ENCODE results near the gene CHTOP. TPM values are rescaled to one million over a fixed set of nuclear protein-coding genes. Genes with fewer than 3 reads are reported as not detected.
"Not testable (repeated sequence)": the region's sequence is repeated elsewhere in the genome, so short reads cannot be mapped to it uniquely, and the experiment has no call there.

The CHTOP gene
- total RNA-seq, 1 donor from 2014 or later = 75.2 TPM

DNA sequence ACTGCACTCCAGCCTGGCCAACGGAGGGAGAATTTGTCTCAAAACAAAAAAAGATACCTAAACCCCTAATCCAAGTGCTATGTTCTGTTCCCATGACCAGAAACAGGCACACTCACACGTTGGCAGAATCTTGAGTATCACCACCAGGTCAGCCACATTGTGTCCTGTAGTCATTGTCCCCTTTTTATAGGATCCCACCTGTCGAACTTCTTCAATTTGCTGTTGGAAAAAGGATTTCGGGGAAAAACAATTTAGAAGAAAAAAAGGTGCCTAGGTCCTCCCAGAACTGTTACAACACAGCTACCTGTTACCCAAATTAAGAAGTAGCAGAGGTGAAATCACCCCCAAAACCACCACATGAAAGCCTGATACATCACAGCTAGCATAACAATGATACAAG, 33.6 kb downstream of the CHTOP start:
- Mint-ChIP-seq H3K27me3 (ENCODE audit: unreplicated experiment) (no peaks in the 10 kb centered on the region), H3K4me3 (ENCODE audit: unreplicated experiment) (no peak overlapping the region), H3K36me3 (ENCODE audit: unreplicated experiment) (peaks cover 41% of the 10 kb centered on the region), H3K27ac (ENCODE audit: unreplicated experiment) (no peak overlapping the region), H3K9me3 (ENCODE audit: unreplicated experiment) (no peaks in the 10 kb centered on the region), H3K4me1 (ENCODE audit: unreplicated experiment) (peaks cover 18% of the 10 kb centered on the region)
- no peak for DNase-seq (ENCODE audit: extremely low spot score, unreplicated experiment)
- TF ChIP-seq, protein P1, sequence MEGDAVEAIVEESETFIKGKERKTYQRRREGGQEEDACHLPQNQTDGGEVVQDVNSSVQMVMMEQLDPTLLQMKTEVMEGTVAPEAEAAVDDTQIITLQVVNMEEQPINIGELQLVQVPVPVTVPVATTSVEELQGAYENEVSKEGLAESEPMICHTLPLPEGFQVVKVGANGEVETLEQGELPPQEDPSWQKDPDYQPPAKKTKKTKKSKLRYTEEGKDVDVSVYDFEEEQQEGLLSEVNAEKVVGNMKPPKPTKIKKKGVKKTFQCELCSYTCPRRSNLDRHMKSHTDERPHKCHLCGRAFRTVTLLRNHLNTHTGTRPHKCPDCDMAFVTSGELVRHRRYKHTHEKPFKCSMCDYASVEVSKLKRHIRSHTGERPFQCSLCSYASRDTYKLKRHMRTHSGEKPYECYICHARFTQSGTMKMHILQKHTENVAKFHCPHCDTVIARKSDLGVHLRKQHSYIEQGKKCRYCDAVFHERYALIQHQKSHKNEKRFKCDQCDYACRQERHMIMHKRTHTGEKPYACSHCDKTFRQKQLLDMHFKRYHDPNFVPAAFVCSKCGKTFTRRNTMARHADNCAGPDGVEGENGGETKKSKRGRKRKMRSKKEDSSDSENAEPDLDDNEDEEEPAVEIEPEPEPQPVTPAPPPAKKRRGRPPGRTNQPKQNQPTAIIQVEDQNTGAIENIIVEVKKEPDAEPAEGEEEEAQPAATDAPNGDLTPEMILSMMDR (IDR thresholded peaks at IDR 0.05) = no peak

DNA sequence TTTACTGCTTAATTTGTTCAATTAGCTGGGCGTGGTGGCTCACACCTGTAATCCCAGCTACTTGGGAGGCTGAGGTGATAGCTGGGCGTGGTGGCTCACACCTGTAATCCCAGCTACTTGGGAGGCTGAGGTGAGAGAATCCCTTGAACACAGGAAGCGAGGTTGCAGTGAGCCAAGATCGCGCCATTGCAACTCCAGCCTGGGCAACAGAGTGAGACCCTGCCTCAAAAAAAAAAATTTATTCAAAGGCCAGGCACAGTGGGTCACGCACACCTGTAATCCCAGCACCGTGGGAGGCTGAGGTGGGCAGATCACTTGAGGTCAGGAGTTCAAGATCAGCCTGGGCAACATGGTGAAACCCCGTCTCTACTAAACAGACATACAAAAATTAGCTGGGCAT, 34.8 kb downstream of the CHTOP start:
- H3K9me3 Mint-ChIP-seq (ENCODE audit: unreplicated experiment); H3K27ac Mint-ChIP-seq (ENCODE audit: unreplicated experiment); DNase-seq (ENCODE audit: extremely low spot score, unreplicated experiment); H3K27me3 Mint-ChIP-seq (ENCODE audit: unreplicated experiment): not testable (repeated sequence)
- Mint-ChIP-seq H3K4me3 (ENCODE audit: unreplicated experiment) (peak overlapping the region; percentile 44), H3K4me1 (ENCODE audit: unreplicated experiment) (peaks cover 18% of the 10 kb centered on the region), H3K36me3 (ENCODE audit: unreplicated experiment) (peaks cover 37% of the 10 kb centered on the region)

DNA sequence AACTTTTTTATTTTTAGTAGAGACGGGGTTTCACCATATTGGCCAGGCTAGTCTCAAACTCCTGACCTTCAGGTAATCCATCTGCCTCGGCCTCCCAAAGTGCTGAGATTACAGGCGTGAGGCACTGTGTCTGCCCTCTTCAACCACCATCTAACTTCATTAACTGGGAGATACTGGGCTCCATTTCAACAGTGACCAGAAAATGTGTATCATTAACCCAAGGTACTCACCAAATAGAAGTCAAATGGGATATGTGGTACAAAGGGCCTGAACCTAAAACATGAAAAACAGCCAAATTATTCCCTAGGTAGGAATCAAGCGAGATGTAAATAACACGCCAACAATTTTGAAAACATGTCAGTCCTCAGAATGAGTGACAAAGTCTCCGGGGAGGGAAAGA, 35.7 kb downstream of the CHTOP start:
- Mint-ChIP-seq H3K9me3 (ENCODE audit: unreplicated experiment) (no peaks in the 10 kb centered on the region), H3K27ac (ENCODE audit: unreplicated experiment) (no peak overlapping the region), H3K4me3 (ENCODE audit: unreplicated experiment) (no peak overlapping the region), H3K36me3 (ENCODE audit: unreplicated experiment) (peaks cover 30% of the 10 kb centered on the region), H3K4me1 (ENCODE audit: unreplicated experiment) (peaks cover 18% of the 10 kb centered on the region), H3K27me3 (ENCODE audit: unreplicated experiment) (no peaks in the 10 kb centered on the region)
- DNase-seq (ENCODE audit: extremely low spot score, unreplicated experiment) = no peak
- TF ChIP-seq, protein P1 (IDR thresholded peaks at IDR 0.05) = no peak

DNA sequence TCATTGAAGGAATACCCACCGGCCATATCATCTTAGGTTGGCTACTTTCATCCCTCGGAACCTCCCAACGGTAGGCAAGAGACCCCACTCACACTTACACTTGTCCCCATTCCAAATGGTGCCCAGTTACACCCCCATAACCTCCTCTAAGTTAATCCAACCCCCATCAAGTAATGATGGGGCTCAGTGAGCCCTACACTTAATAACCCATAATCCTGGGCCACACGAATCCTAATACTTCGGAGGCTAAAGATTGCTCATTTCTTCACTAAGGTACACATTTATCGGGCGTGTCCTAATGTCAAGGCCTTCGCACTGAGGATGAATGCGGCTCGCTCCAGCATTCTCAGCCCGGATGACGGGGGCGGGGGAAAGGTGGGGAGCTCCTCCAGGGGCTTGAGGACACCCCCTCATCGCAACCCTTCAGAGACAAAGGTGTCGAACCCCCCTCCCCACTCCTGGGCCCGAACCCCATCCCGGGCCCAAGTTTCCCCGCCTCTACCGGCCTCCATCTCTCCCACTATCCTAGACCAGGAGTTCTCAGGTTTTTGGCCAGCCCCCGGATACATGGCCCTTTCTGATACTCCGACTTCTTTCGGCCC, 36.5 kb downstream of the CHTOP start:
- no peak overlapping the region for H3K27ac Mint-ChIP-seq (ENCODE audit: unreplicated experiment)
- peaks cover 23% of the 10 kb centered on the region for H3K36me3 Mint-ChIP-seq (ENCODE audit: unreplicated experiment)
- TF ChIP-seq, protein P1 (IDR thresholded peaks at IDR 0.05) = no peak
- no peaks in the 10 kb centered on the region for H3K27me3 Mint-ChIP-seq (ENCODE audit: unreplicated experiment)
- DNase-seq (ENCODE audit: extremely low spot score, unreplicated experiment) = no peak
- peaks cover 18% of the 10 kb centered on the region for H3K4me1 Mint-ChIP-seq (ENCODE audit: unreplicated experiment)
- no peak overlapping the region for H3K4me3 Mint-ChIP-seq (ENCODE audit: unreplicated experiment)
- H3K9me3 Mint-ChIP-seq (ENCODE audit: unreplicated experiment) = no peaks in the 10 kb centered on the region

DNA sequence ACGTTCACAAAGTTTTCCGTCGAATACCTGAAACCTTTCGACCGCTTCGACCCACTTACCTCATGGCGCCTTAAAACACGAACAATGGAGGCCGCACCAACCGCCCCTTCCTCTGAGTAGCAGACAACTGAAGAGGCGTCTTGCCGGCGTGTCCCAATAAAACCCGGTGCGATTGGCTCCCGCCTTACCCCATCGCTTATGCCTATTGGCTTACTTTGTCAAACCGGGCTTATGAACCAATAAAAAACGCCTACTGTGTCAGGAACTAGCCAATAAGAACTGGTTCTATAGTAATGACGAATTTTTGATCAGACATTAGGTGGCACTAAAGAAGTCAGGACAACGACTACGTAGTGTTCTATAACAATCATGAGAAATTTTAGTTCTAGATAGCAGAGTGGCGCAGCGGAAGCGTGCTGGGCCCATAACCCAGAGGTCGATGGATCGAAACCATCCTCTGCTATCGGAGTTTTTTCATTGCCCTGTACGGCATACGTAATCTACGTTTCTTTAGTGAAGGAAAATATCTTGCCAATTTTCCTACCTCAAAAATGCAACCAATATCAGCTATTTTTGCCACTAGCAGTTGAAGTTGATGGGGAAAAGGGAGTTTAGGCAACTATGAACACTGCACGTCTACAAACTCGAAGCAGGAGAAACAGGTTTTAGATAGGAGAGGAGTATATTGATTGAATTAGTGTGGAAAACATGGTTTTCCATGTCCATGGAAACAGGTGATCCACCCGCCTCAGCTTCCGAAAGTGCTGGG, 37.2 kb downstream of the CHTOP start, which contains the start of gene ILF2:
Gene ILF2, minus strand, starts transcription at position 135 of the 769 bp plus-strand sequence. Its CDS starts 71 bp downstream, at position 64.
- Mint-ChIP-seq H3K27ac (ENCODE audit: unreplicated experiment) (no peak within 1 kb of the TSS), H3K4me1 (ENCODE audit: unreplicated experiment) (peaks cover 18% of the 10 kb centered on the region), H3K27me3 (ENCODE audit: unreplicated experiment) (no peaks in the 10 kb centered on the region), H3K4me3 (ENCODE audit: unreplicated experiment) (no peak within 1 kb of the TSS), H3K9me3 (ENCODE audit: unreplicated experiment) (no peaks in the 10 kb centered on the region), H3K36me3 (ENCODE audit: unreplicated experiment) (peaks cover 17% of the 10 kb centered on the region)
- TF ChIP-seq, protein P1 (IDR thresholded peaks at IDR 0.05) = peak; percentile 33
- peak; percentile 98 for DNase-seq (ENCODE audit: extremely low spot score, unreplicated experiment)

Measured in osteocyte (in vitro differentiated cells).